Stomach (tissue), 9 donors: ENCODE results near the gene PLN. TPM values are rescaled to one million over a fixed set of nuclear protein-coding genes. Genes with fewer than 3 reads are reported as not detected.
A peak's percentile ranks its signal among the peaks of the same experiment; 100 is the strongest.

ENCODE experiments used
- DNase-seq, 2 donors: peaks; one replicate each; pipeline versions ENCODE4 v3.0.0 to v3.0.0-alpha.2; 2013 to 2019
- H3K27ac ChIP-seq, 5 donors: fragments of 200-600 bp in 4 of 5; sonication (generic) in 4 of 5; one replicate each; pipeline ENCODE4 v1.5.1; 2013 to 2019; ENCODE audit warnings: mild to moderate bottlenecking in 1 of 5, moderate library complexity in 1 of 5
- H3K27me3 ChIP-seq, 3 donors: fragments of 200-600 bp; sonication (generic); one replicate each; pipeline ENCODE4 v1.5.1; 2017 to 2019; ENCODE audit warnings: mixed run types in 1 of 3
- H3K36me3 ChIP-seq, 4 donors: fragments of 200-600 bp; sonication (generic); 1 replicate in 3 of 4; 2 replicates in 1 of 4; pipeline ENCODE4 v1.5.1; 2016 to 2019
- H3K4me1 ChIP-seq, 4 donors: fragments of 200-600 bp; sonication (generic); one replicate each; pipeline ENCODE4 v1.5.1; 2016 to 2019
- H3K4me3 ChIP-seq, 4 donors: fragments of 200-600 bp; sonication (generic) in 3 of 4; one replicate each; pipeline ENCODE4 v1.5.1; 2016 to 2019; ENCODE audit warnings: mild to moderate bottlenecking in 1 of 4
- H3K9me3 ChIP-seq, 4 donors: fragments of 200-600 bp; sonication (generic); one replicate each; pipeline ENCODE4 v1.5.1; 2016 to 2019
- EP300 ChIP-seq: sonication (generic); formaldehyde crosslinking; IDR thresholded peaks from one replicate; pipeline ENCODE4 v1.6.1; 2017; ENCODE audit warnings: antibody characterized with exemption
- POLR2A ChIP-seq, 4 donors: fragments of 450-650 bp; IDR thresholded peaks; one replicate each; pipeline ENCODE4 v1.6.1; 2016; ENCODE audit warnings: antibody characterized with exemption in 4 of 4, control low read depth in 2 of 4, mild to moderate bottlenecking in 1 of 4, moderate library complexity in 1 of 4
- POLR2AphosphoS5 ChIP-seq, 3 donors: sonication (generic); formaldehyde crosslinking; IDR thresholded peaks; one replicate each; pipeline ENCODE4 v1.6.1; 2016; ENCODE audit warnings: antibody characterized with exemption in 3 of 3
- WGBS, 5 donors: extraction: QIAGEN DNeasy Blood & Tissue Kit in 3 of 5; methylation state at CpG; one replicate each; pipeline versions ENCODE4 v1.1.5 to v1.1.7; 2013 to 2018; 5-methylcytosine and 5-hydroxymethylcytosine counted together
- intact Hi-C: fragments of 100-400 bp; cut with DNase I; formaldehyde crosslinking; loops from one replicate; pipeline ENCODE4 v1.15.1; 2023; ENCODE audit warnings: low total_unique reads
- polyA plus RNA-seq, 3 donors: library from polyadenylated mRNA; stranded (reverse); fragments of 200-250 nt; gene quantifications; one replicate each; pipeline ENCODE4 v1.2.3, GENCODE V29; 2013
- total RNA-seq, 5 donors: library from RNA; depleted of rRNA; stranded (reverse); fragments of >200 nt; gene quantifications; one replicate each; pipeline versions ENCODE4 v1.1.0 to v1.2.3, GENCODE V29; 2014 to 2016
- TF ChIP-seq, protein P1 (sequence below), 7 experiments: fragments of 450-650 bp in 4 of 7; fragments of 200-600 bp in 3 of 7; sonication (generic) in 3 of 7; IDR thresholded peaks; one replicate each; pipeline ENCODE4 v1.5.1; 2016 to 2019; ENCODE audit warnings: antibody characterized with exemption in 7 of 7, control low read depth in 2 of 7, mild to moderate bottlenecking in 1 of 7
- donor health status: healthy with polysubstance abuse.
- donor health status: Bipolar disorder and iron deficiency.
- donor health status: healthy.

The PLN gene
- total and polyA plus RNA-seq, 8 donors, result 2.3 to 158 (median 27.6) TPM

DNA sequence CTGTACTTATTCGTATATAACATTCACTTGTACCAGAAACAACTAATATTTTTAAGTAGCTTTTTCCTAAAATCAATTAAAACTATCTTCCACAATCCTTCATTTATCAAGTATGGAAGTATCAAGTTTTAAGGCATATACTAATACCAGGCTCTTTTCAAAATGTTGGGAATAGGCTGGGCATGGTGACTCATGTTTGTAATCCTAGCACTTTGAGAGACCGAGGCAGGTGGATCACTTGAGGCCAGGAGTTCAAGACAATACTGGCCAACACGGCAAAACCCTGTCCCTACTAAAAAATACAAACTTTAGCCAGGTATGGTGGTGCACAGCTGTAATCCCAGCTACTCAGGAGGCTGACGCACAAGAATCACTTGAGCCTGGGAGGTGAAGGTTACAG lies 25.7 kb upstream of the PLN start:
- intact Hi-C loops, result no loop called here

DNA sequence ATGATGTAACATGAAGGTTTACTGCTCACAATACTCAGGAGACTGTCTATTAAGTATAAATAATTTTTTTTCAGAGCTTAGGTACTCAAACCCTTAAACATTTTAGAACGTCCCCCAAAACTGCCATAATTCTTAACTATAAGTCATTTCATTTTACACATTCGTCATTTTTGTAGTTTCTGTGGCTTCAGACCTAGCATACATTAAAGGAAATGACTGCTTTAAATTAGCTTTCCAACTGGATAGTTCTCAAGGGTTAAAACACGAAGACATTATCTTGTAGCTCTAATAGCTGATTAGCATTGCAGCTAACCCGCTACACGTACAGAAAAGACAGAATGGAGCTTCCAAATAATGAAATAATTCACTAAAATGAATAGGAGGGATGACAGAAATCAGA lies 24.9 kb upstream of the PLN start:
- intact Hi-C loops, result no loop called here
- no peak for TF ChIP-seq EP300
- no peak for TF ChIP-seq POLR2AphosphoS5 (IDR thresholded peaks at IDR 0.05)
- TF ChIP-seq, protein P1, sequence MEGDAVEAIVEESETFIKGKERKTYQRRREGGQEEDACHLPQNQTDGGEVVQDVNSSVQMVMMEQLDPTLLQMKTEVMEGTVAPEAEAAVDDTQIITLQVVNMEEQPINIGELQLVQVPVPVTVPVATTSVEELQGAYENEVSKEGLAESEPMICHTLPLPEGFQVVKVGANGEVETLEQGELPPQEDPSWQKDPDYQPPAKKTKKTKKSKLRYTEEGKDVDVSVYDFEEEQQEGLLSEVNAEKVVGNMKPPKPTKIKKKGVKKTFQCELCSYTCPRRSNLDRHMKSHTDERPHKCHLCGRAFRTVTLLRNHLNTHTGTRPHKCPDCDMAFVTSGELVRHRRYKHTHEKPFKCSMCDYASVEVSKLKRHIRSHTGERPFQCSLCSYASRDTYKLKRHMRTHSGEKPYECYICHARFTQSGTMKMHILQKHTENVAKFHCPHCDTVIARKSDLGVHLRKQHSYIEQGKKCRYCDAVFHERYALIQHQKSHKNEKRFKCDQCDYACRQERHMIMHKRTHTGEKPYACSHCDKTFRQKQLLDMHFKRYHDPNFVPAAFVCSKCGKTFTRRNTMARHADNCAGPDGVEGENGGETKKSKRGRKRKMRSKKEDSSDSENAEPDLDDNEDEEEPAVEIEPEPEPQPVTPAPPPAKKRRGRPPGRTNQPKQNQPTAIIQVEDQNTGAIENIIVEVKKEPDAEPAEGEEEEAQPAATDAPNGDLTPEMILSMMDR (IDR thresholded peaks at IDR 0.05), result no peak
- TF ChIP-seq POLR2A (IDR thresholded peaks at IDR 0.05), result no peak
- Histone ChIP-seq H3K4me3 (no peak overlapping the region), H3K4me1 (peaks cover 5 to 33% (median 21%) of the 10 kb centered on the region in 4 donors), H3K27me3 (no peaks in the 10 kb centered on the region), H3K36me3 (peaks cover 0 to 24% (median 21%) of the 10 kb centered on the region in 4 donors), H3K27ac (no peak overlapping the region), H3K9me3 (no peaks in the 10 kb centered on the region)
- WGBS, 5 donors, result 74 to 82% (median 78%) methylated on average over 5 of the region's 5 CpGs
- DNase-seq, result no peak

More for the DNA sequence above, 25.7 kb upstream of the PLN start:
- Histone ChIP-seq H3K27ac (no peak overlapping the region), H3K27me3 (no peaks in the 10 kb centered on the region), H3K4me3 (no peak overlapping the region), H3K36me3 (peaks cover 0 to 24% (median 21%) of the 10 kb centered on the region in 4 donors), H3K4me1 (peaks cover 5 to 25% (median 14%) of the 10 kb centered on the region in 4 donors), H3K9me3 (no peaks in the 10 kb centered on the region)
- no peak for TF ChIP-seq POLR2AphosphoS5 (IDR thresholded peaks at IDR 0.05)
- no peak for TF ChIP-seq EP300
- TF ChIP-seq, protein P1 (IDR thresholded peaks at IDR 0.05), result no peak
- no peak for TF ChIP-seq POLR2A (IDR thresholded peaks at IDR 0.05)
- no peak for DNase-seq
- 92 to 97% (median 95%) methylated on average over 4 of the region's 4 CpGs for WGBS, 5 donors

GRCh38 chr6:118524686-118525085 lies 23.4 kb upstream of the PLN start:
- Histone ChIP-seq H3K27ac (no peak overlapping the region), H3K27me3 (no peaks in the 10 kb centered on the region)
- intact Hi-C loops, result no loop called here

DNA sequence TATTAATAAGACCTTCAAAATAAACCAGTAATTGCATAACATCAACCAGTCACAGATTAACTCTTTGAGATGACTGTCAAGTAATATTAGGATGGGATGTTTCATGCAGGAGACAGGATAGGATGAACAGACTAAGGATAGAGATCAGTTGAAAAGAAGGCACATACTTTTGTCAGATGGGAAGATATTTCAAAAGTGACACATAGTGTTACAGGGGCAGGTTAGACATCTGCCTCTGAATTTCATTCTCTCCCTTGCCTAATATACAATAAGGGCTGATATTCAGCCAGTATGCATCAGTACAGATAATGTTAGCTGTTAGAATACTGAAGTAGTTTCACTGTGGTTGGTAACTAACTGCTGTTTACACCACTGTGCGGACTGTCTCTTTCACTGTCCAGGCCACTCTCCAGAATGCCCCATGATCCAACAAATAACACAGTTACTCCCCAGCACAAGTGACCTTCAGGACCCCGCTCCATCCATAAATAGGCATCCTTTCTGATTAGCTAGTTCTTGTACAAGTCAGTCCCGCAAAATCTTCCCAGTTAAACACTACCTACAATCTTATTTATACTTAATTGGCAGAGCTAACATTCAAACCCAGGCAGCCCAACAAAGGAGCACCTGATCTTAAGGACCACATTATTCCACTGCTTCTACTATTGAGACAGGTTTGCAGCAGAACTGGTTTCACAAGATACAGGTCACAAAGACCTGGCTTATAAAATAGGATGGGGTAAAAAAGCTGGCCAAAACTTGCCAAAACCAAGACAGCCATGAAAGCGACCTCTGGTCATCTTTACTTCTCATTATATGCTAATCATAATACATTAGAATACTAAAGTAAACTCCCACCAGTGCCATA lies 21.9 kb upstream of the PLN start:
- 67 to 82% (median 72%) methylated on average over 4 of the region's 4 CpGs for WGBS, 5 donors
- intact Hi-C loops, result no loop called here
- TF ChIP-seq EP300 (no peak), POLR2A (IDR thresholded peaks at IDR 0.05) (no peak), POLR2AphosphoS5 (IDR thresholded peaks at IDR 0.05) (no peak)
- TF ChIP-seq, protein P1 (IDR thresholded peaks at IDR 0.05), result no peak
- no peak for DNase-seq
- peak overlapping the region in 1 of 5 donors; percentile 1 for H3K27ac ChIP-seq
- peaks cover 5 to 57% (median 27%) of the 10 kb centered on the region in 4 donors for H3K4me1 ChIP-seq
- peaks cover 0 to 3% (median 0%) of the 10 kb centered on the region in 4 donors for H3K9me3 ChIP-seq
- H3K4me3 ChIP-seq, result no peak overlapping the region
- peaks cover 0 to 26% (median 22%) of the 10 kb centered on the region in 4 donors for H3K36me3 ChIP-seq
- H3K27me3 ChIP-seq, result no peaks in the 10 kb centered on the region

More at GRCh38 chr6:118524686-118525085, 23.4 kb upstream of the PLN start:
- DNase-seq, result no peak
- WGBS, 5 donors, result 70 to 74% (median 71%) methylated on average over 2 of the region's 2 CpGs
- H3K4me3 ChIP-seq, result no peak overlapping the region
- H3K4me1 ChIP-seq, result peaks cover 5 to 48% (median 27%) of the 10 kb centered on the region in 4 donors
- no peaks in the 10 kb centered on the region for H3K9me3 ChIP-seq
- peaks cover 0 to 24% (median 21%) of the 10 kb centered on the region in 4 donors for H3K36me3 ChIP-seq
- TF ChIP-seq EP300 (no peak), POLR2AphosphoS5 (IDR thresholded peaks at IDR 0.05) (no peak), POLR2A (IDR thresholded peaks at IDR 0.05) (no peak)
- TF ChIP-seq, protein P1 (IDR thresholded peaks at IDR 0.05), result no peak
